Choroid plexus epithelial cell (primary cell): ENCODE measurements around the gene LIMS1.
A peak's percentile ranks its signal among the peaks of the same experiment; 100 is the strongest.

Source experiments
- DNase-seq: peaks from one replicate; pipeline ENCODE4 v3.0.0-alpha.2; 2010; ENCODE audit warnings: low read depth
- H3K4me3 ChIP-seq: 2 replicates; pipeline ENCODE4 v1.5.1; 2011; ENCODE audit warnings: low read depth, mild to moderate bottlenecking, control low read depth, low read length, moderate library complexity
- TF ChIP-seq, protein P1 (sequence below): conservative IDR thresholded peaks from 2 replicates; pipeline ENCODE4 v1.5.1; 2011; ENCODE audit warnings: low read depth, mild to moderate bottlenecking, control low read depth, inconsistent platforms, low read length, moderate library complexity

LIMS1 gene

GRCh38 chr2:108612153-108612513 is 77.9 kb downstream of the LIMS1 start:
- DNase-seq = no peak
- no peak overlapping the region for H3K4me3 ChIP-seq
- TF ChIP-seq, protein P1, sequence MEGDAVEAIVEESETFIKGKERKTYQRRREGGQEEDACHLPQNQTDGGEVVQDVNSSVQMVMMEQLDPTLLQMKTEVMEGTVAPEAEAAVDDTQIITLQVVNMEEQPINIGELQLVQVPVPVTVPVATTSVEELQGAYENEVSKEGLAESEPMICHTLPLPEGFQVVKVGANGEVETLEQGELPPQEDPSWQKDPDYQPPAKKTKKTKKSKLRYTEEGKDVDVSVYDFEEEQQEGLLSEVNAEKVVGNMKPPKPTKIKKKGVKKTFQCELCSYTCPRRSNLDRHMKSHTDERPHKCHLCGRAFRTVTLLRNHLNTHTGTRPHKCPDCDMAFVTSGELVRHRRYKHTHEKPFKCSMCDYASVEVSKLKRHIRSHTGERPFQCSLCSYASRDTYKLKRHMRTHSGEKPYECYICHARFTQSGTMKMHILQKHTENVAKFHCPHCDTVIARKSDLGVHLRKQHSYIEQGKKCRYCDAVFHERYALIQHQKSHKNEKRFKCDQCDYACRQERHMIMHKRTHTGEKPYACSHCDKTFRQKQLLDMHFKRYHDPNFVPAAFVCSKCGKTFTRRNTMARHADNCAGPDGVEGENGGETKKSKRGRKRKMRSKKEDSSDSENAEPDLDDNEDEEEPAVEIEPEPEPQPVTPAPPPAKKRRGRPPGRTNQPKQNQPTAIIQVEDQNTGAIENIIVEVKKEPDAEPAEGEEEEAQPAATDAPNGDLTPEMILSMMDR = no peak

GRCh38 chr2:108612514-108613183 is 78.4 kb downstream of the LIMS1 start:
- TF ChIP-seq, protein P1 = no peak
- no peak for DNase-seq
- no peak overlapping the region for H3K4me3 ChIP-seq

DNA sequence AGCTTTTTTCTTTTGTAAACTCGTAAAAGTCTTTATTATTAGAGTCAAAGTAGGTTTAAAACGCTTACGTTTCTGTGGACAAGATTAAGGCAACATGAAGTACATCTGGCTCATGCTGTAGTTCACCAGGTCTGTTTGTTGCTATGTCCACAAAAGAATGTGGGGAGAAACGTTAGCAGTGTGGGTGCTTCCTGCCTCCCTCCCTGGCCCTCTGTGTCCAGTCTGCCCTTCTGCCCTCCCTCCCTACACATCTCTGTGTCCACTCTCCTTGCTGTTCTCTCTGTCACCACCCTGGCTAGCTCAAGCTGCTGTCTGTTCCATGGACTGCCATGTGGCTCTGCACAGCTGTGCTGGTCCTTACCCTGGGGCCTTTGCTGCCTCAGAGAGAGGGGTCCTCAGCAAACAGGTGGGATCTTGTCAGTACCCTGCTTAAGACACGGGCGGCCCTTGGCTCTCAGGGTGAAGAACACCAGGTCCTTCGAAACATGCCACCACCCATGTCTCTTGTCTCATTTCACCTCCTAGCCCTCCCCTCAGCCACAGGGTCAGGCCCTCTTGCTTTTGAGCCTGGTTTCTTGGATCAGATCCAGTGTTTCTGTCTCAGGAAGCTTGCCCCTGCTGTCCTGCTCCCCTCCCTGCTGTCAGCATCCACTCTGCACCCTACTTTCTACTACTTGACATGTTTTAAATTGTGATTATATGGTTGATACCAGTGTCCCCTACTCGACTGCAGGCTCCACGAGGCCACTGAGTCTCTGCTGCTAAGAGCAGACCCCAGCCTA is 79.2 kb downstream of the LIMS1 start:
- DNase-seq = peak; percentile 66
- no peak overlapping the region for H3K4me3 ChIP-seq
- TF ChIP-seq, protein P1 = no peak

DNA sequence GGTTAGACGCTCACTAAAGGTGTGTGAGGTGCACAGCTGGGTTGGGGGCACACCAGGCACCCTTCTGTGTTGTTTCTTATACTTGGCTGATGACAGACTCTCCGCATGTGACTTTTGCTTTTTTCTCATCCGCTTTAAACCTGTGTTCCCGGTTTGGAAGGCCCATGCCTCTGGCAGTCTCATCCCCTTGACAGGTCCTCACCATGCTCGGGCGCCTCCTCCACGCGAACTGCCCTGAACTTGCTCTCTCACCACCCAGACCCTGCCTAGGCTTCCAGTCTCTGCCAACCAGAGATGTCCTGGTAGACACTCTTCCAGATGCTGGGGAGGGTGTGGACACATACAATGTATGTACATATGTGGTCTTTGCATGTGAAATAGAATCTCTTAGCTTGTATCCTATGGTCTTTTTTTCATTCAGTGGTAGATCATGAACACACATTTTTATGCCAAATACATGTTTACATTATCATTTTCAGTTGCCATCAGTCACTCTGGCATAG is 79.8 kb downstream of the LIMS1 start:
- H3K4me3 ChIP-seq = no peak overlapping the region
- no peak for DNase-seq
- TF ChIP-seq, protein P1 = no peak

DNA sequence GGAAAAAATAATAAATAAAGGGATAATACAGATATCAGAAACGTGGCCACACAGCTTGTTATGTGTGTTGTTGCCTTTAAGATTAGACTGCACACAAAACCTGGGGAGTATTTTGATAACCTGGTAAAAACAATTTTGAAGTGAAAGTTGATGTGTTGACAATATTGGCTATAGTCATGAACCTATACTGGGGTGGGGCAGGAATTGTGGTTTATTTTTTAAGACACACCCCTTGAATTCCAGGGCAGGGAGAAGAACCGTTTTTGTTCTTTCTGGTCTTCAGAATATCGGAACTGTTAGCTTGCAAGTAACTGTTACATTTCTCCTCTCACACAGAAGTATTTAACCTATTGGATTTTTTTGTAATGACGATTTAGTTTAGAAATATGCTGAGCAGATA is 80.4 kb downstream of the LIMS1 start:
- TF ChIP-seq, protein P1 = no peak
- no peak overlapping the region for H3K4me3 ChIP-seq
- DNase-seq = no peak

DNA sequence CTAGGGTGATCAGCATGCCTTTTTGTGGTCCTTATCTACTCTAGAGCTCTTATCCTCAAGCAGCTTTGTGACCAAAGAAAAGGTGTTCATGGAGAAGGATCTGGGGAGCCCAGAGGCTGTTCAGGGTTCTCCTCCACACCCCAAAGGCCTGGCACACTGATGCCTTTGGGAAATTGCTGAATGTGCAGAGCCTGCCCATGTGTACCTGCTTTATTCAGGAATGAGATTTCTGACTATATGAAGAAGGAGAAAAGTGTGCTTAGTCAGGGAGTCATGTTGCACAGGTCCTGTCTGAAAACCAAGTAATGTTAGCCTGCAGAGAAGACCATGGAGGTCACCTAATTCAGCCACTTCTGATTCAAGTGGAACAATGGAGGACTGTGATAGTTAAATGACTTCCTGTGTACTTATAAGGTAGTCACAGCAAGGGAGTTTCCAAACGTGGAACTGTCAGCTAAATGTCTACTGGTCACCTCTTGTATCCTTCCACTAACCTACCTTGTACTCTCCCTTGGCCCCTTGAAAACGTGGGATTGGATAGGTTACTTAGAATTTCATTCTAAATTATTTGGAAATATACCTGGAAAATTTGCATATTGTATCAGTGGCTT is 81.3 kb downstream of the LIMS1 start:
- TF ChIP-seq, protein P1 = no peak
- H3K4me3 ChIP-seq = no peak overlapping the region
- no peak for DNase-seq
